A673 (cell line): Measurements from ENCODE around the gene LGALS13.

ENCODE experiments used
- CTCF ChIP-seq: fragments of 300-800, 200-600 bp; sonication (generic); conservative IDR thresholded peaks from 2 replicates; pipeline ENCODE4 v1.5.1; 2017; ENCODE audit warnings: low read depth, mild to moderate bottlenecking, antibody characterized with exemption, low read length, moderate library complexity, mixed read lengths
- EZH2 ChIP-seq: fragments of 200-600 bp; sonication (generic); IDR thresholded peaks from 2 replicates; pipeline ENCODE4 v1.6.1; 2017; ENCODE audit warnings: borderline replicate concordance, low read depth, mild to moderate bottlenecking, mixed read lengths, antibody characterized with exemption, low read length; ENCODE audit not compliant: poor library complexity, severe bottlenecking

- TF ChIP-seq CTCF (no peak), EZH2 (no peak)
Measured at GRCh38 chr19:39596911-39597310, 5.4 kb upstream of the LGALS13 start.
